ENCODE results near the gene GGN. TPM values are rescaled to one million over a fixed set of nuclear protein-coding genes. Genes with fewer than 3 reads are reported as not detected.
"Not testable (repeated sequence)": the region's sequence is repeated elsewhere in the genome, so short reads cannot be mapped to it uniquely, and the experiment has no call there.

The GGN gene
- total RNA-seq, 1 donor from 2014 or later = 46.9 TPM

DNA sequence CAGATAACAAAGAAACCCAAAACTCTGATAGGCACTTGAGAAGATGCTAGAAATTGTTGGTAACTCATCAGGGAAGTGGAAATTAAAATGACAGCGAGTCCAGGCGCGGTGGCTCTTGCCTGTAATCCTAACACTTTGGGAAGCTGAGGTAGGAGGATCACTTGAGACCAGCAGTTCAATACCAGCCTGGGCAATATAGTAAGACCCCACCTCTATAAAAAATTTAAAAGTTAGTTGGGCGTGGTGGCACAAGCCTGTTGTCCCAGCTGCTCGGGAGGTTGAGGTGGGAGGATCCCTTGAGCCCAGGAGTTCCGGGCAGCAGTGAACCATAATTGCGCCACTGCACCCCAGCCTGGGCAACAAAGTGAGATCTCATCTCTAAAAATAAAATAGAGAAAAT, 43.1 kb upstream of the GGN start:
- Histone ChIP-seq H3K36me3 (no peaks in the 10 kb centered on the region), H3K4me1 (no peaks in the 10 kb centered on the region), H3K27ac (no peak overlapping the region), H3K27me3 (peaks cover 9% of the 10 kb centered on the region), H3K9me3 (no peaks in the 10 kb centered on the region), H3K4me3 (no peak overlapping the region)
- intact Hi-C loops (cut with DNase I) = no loop called here
- no peak for DNase-seq (ENCODE audit: low spot score in 2 of 2)
- TF ChIP-seq, protein P1, sequence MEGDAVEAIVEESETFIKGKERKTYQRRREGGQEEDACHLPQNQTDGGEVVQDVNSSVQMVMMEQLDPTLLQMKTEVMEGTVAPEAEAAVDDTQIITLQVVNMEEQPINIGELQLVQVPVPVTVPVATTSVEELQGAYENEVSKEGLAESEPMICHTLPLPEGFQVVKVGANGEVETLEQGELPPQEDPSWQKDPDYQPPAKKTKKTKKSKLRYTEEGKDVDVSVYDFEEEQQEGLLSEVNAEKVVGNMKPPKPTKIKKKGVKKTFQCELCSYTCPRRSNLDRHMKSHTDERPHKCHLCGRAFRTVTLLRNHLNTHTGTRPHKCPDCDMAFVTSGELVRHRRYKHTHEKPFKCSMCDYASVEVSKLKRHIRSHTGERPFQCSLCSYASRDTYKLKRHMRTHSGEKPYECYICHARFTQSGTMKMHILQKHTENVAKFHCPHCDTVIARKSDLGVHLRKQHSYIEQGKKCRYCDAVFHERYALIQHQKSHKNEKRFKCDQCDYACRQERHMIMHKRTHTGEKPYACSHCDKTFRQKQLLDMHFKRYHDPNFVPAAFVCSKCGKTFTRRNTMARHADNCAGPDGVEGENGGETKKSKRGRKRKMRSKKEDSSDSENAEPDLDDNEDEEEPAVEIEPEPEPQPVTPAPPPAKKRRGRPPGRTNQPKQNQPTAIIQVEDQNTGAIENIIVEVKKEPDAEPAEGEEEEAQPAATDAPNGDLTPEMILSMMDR (IDR thresholded peaks at IDR 0.05) = no peak

DNA sequence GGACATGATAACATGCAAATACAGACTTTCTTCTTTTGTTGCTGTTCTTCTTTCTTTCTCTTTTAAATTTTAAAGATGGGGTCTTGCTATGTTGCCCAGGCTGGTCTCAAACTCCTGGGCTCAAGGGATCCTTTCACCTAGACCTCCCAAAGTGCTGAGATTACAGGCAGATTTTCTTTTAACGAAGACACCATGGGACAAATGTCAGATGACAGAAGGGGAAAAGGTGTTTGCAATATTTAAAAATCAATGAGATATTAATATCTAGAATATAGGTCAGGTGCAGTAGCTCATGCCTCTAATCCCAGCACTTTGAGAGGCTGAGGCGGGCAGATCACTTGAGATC, 42.0 kb upstream of the GGN start:
- intact Hi-C loops (cut with DNase I) = no loop called here
- H3K9me3 ChIP-seq = no peaks in the 10 kb centered on the region
- no peaks in the 10 kb centered on the region for H3K36me3 ChIP-seq
- H3K27ac ChIP-seq = no peak overlapping the region
- TF ChIP-seq, protein P1 (IDR thresholded peaks at IDR 0.05) = no peak
- H3K4me1 ChIP-seq = no peaks in the 10 kb centered on the region
- no peak overlapping the region for H3K4me3 ChIP-seq
- DNase-seq (ENCODE audit: low spot score in 2 of 2) = no peak
- peaks cover 8% of the 10 kb centered on the region for H3K27me3 ChIP-seq

- H3K36me3 ChIP-seq = no peaks in the 10 kb centered on the region
- no peak for DNase-seq (ENCODE audit: low spot score in 2 of 2)
- TF ChIP-seq, protein P1 (IDR thresholded peaks at IDR 0.05) = no peak
- no peak overlapping the region for H3K4me3 ChIP-seq
- H3K27me3 ChIP-seq = peaks cover 5% of the 10 kb centered on the region
- H3K27ac ChIP-seq = no peak overlapping the region
- no peaks in the 10 kb centered on the region for H3K9me3 ChIP-seq
- no peaks in the 10 kb centered on the region for H3K4me1 ChIP-seq
- intact Hi-C loops (cut with DNase I) = no loop called here
These were observed 41.4 kb upstream of the GGN start for GRCh38 chr19:38429055-38429810.

- DNase-seq (ENCODE audit: low spot score in 2 of 2); H3K4me1 ChIP-seq; intact Hi-C loops (cut with DNase I); H3K27me3 ChIP-seq; H3K4me3 ChIP-seq; H3K27ac ChIP-seq; H3K9me3 ChIP-seq; H3K36me3 ChIP-seq: not testable (repeated sequence)
These were observed 39.3 kb upstream of the GGN start for GRCh38 chr19:38427035-38427677.

DNA sequence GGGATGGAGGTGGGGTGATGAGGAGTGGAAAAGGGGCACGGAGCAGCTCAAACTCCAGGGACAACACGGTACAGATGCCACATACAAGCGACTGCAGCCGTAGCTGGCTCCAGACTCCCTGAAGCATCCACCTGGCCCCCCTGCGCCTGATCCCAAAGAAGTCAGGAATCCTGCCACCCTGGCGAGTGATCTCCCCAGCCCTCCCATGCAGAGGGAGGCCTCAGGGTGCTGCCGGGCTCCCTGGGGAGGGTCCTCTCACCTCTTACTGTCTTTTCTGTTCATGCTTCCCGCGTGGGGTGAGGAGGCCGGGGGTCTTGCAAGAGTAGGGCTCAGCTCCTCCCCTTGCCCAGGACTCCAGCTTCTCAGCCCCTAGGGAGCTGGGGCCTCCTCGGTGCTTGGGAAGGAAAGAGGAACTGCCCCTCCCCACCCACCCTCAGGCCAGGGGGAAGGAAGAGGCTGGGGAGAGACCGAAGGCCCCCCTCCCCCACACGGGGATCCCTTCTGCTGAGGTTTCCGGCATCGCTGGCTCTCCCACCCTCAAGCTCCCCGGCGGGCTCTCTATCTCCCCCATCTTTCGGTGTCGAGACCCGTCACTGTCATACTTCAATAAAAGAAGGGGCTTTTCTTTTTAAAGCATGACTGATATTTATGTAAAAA, 38.1 kb upstream of the GGN start, which contains the start of gene RASGRP4:
Gene RASGRP4, minus strand, starts transcription at position 410 of the 657 bp plus-strand sequence. Its CDS starts 128 bp downstream, at position 282.
- intact Hi-C loops (cut with DNase I) = no loop called here
- Histone ChIP-seq H3K4me3 (peak within 1 kb of the TSS in 1 of 2 donors; percentile 35), H3K27me3 (no peaks in the 10 kb centered on the region), H3K27ac (no peak within 1 kb of the TSS), H3K9me3 (no peaks in the 10 kb centered on the region), H3K4me1 (no peaks in the 10 kb centered on the region), H3K36me3 (no peaks in the 10 kb centered on the region)
- TF ChIP-seq, protein P1 (IDR thresholded peaks at IDR 0.05) = no peak
- DNase-seq (ENCODE audit: low spot score in 2 of 2) = peak in 1 of 2 donors; percentile 66
